ENCODE results near the gene SCTR.

Gene SCTR

DNA sequence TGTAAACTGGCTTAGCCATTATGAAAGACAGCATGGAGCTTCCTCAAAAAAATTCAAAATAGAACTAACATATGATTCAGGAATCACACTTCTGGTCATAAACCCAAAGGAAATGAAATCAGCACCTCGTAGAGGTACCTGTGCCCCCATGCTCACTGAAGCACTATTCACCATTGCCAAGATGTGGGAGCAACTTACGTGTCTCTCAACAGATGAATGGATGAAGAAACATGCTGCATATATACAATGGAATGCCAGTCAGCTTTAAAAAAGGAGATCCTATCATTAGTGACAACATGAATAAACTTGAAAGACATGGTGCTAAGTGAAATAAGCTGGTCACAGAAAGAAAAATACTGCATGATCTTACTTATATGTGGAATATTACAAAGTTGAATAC, 8.2 kb downstream of the SCTR start:
- no peak for TF ChIP-seq CTCF (conservative IDR thresholded peaks at IDR 0.05)
- H3K27ac ChIP-seq = no peak overlapping the region

DNA sequence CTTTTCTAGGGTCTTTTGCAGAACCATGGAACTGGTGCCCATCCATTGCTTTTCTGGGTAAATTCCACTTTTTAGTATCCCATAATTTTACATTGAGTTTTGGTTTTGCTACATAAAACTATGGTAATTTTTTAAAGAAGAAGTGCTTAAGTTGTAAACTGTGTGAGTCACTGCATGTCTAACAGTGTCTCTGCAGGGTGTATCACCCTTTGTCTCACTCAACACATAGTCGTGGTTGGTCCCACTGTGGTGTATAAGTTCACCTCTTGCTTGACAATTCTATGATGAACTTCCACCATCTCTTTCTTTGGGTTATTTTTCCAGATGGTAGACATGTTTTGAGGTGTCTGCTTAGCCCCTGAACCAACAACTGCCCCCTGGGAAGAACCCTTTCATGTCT, 10.5 kb downstream of the SCTR start:
- H3K27ac ChIP-seq = no peak overlapping the region
- no peak for TF ChIP-seq CTCF (conservative IDR thresholded peaks at IDR 0.05)

- TF ChIP-seq CTCF (conservative IDR thresholded peaks at IDR 0.05) = no peak
- H3K27ac ChIP-seq = no peak overlapping the region
These were observed 11.3 kb downstream of the SCTR start for GRCh38 chr2:119512946-119513345.

GRCh38 chr2:119511989-119512388, 12.3 kb downstream of the SCTR start:
- no peak overlapping the region for H3K27ac ChIP-seq
- no peak for TF ChIP-seq CTCF (conservative IDR thresholded peaks at IDR 0.05)

DNA sequence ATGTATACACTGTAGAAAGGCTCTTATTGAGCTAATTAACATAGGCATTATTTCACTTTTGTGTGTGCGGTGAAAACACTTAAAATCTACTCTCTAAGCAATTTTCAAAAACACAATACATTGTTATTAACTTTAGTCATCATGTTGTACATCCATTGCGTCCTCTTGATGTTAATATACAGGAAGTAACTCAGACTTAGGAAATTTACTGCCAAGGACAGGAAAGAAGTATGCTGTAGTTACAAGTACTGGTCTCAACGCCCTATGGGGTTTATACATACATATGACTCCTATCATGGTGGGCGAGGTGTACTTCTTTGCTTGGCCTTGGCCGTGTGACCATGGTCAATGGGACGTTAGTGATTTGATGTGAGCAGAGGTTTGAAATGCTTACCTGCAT, 15.5 kb downstream of the SCTR start:
- TF ChIP-seq CTCF (conservative IDR thresholded peaks at IDR 0.05) = no peak
- H3K27ac ChIP-seq = no peak overlapping the region

DNA sequence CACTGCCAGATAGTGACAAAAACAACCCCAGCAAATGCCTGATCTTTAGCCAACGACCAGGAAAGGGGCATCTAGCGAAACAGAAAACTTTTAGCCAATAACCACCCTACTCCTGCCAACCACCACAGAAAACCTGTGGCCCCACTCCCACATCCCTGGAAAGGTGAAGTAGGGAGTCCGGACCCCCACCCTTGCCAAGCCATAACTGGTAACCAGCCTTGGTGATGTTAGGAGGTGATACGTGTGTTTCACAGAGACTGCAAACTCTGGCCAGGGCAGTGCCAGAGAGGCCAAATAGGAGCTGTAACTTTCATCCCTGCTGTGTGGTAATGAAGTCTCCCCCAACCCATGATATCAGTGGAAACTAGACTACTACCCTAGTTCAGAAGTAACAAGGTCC, 27.6 kb downstream of the SCTR start:
- no peak overlapping the region for H3K27ac ChIP-seq
- no peak for TF ChIP-seq CTCF (conservative IDR thresholded peaks at IDR 0.05)

DNA sequence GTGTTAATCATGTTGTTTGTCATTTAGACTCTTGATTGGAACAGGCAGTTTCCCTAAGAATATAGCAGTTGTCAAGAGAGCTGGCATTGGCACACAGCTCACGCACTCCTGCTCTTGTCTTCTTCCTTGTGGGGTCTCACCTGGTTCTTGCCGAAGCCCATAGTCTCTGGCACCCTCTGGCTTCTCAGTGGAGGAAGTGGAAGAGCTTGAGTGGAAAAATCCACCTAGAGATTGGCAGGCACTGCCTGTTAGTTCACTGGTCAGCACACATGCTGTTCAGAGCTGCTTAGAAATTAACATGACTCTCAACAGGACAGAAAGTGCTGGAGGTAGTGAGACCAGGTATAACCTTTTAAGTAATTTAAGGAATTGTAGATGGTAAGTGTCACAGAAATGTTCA, 28.3 kb downstream of the SCTR start:
- H3K27ac ChIP-seq = no peak overlapping the region
- no peak for TF ChIP-seq CTCF (conservative IDR thresholded peaks at IDR 0.05)

All from VCaP (cell line).